HG03432 (cell line): Measurements from ENCODE around the gene LST1.
"Not testable (repeated sequence)": the region's sequence is repeated elsewhere in the genome, so short reads cannot be mapped to it uniquely, and the experiment has no call there.

Source experiments
- ATAC-seq: cut with Tn5 transposase; IDR thresholded peaks from one replicate; pipeline ENCODE4 v1.9.1; 2021; ENCODE audit warnings: mild to moderate bottlenecking, moderate library complexity; ENCODE audit not compliant: unreplicated experiment

LST1 gene

DNA sequence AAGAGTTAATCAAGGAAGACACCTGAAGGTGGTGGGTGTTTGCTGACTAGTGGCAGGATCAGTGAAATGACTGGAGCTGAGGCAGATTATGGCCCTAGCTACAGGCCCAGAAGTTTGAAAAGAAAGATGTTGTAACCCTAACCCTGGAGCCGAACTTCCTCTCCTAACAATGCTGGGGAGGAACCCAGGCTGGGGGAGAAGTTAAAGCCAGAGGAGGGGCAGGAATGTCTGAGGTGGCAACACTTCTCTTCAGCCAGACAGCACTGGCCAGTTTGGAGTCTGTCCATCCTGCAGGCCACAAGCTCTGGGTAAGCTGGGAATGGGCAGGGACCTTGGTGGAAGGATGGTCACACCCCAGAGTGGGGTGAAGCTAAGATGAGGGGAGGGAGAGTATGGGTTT lies at the start of gene LST1:
TSS of gene LST1 (plus strand) at position 270 of the 400 bp plus-strand sequence. CDS start 1,023 bp downstream, outside the sequence.
- no peak for ATAC-seq

DNA sequence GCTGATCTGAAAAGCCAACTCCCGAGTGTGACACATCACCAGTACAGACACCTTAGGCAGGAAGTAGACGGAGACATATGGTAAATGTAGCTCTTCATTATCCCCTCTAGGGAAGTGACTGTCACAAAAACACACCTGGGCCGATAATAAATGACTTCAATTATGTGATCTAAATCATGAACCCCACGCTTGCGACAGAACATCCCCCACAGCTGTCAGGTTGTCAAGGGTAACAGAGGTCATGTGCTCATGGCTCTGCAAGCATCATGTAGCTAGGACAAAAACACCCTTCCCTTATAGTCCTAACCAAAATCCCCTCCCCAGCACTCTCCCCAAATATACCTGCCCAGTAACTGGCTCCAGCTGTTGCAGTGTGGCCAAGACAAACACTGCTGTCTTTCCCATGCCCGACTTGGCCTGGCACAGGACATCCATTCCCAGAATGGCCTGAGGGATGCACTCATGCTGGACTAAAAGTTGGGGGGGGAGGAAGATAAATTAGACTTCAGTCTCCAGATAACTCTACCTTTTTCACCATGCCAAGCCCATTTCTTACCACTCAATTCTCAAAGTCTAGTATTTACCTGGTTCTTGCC lies 47.2 kb upstream of the LST1 start:
- ATAC-seq, result no peak

DNA sequence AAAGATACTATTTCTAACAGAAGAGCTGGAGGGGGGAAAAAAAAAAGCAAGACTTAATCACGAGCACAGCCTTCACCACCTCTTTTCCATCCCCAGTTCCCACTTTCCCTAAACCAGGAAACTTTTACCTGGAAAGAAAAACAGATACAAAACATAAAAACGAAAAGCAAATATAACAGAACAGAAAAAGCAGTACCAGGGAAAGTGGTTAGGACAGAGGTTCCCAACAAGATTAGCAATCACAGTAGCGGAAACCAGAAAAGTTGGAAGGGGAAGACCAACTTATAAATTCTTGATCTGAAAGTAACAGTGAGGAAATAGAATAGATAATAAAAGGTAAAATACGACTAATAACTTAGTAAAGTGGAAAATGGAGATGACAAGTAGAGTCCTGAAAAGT lies 45.4 kb upstream of the LST1 start:
- ATAC-seq, result no peak

DNA sequence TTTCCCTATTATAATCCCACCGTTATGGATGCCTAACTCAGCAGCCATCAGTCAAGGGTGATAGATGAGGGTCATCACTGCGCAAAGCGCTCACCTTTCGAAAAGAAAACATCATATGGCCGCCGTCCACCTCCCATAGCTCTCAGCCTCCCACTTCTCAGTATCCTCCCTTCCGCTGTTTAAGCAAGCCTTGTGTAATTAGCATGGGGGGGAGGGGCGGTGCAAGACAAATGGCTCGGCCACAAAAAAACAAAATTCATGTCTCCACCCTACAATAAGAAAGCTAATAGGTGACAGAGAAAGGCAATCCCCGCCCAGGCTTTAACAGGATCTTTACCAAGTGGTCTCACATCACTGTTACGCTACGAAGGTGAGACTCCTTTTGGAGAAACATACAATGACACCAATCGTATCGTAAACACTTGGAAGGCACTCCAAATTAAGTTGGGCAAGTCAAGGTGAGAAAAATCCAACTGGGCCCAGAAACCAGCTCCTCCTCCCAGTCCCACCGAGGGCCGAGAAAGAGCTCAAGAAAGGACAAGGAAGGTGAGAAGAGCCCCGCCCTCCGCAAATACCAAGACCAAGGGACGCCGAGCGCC lies 44.9 kb upstream of the LST1 start:
- no peak for ATAC-seq

DNA sequence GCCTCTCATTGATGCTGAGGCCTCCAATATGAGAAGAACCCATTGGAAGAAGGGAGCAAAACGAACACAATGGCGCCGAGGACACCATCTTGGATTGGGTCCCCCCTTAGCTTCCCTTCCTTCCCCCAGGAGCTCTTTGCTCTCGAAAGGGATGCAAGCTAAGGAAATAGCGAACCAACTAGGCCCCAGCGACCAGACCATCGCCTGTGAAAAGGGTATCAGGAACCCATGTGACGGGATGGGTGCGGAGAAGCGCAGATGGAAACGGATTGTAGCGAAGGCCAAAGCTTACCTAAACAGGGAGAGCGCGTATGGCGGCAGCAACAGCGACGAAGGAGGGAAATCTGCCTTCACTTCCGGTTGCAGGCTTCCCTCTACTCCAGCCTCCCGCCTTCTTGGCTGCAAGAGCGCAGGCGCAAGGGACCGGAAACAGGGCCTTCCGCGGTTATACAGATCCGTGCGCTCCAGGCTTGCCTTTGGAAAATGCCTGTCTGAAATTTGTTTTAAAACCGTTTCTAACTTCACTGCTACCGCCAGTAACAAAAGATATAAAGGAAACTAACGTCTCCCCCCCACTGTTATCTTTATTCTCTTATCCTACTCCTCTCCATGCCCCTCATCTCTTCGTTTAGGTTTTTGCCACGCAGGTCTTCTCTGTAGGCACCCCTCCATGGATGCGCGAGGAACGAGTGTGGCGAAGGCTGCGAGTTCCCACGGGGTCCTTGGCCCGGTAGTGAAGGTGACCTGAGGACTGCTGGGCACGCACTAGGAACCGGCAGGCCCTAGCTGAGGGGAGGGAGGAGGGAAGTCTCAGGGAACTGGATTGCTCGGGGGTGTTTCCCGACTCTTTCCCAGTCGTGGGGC lies 44.2 kb upstream of the LST1 start, which contains the start of gene DDX39B:
TSS of gene DDX39B (minus strand) at position 346 of the 864 bp plus-strand sequence. CDS start 1,471 bp downstream, outside the sequence.
- ATAC-seq, result peak; percentile 76

DNA sequence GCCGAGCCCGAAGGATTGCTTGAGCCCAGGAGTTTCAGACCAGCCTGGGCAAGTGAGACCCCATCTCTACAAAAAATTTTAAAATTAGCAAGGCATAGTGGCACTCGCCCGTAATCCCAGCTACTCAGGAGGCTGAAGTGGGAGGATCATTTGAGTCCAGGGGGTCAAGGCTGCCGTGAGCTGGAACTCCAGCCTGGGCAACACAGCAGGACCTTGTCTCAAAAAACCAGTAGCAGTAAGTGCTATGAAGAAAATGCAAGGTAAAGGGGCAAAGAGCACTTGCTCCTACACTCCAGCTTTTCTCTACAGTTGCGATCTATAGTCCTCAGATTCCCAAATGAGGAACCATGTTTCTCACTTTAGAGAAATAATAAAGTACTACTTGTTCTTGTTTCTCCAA lies 42.4 kb upstream of the LST1 start:
- no peak for ATAC-seq

DNA sequence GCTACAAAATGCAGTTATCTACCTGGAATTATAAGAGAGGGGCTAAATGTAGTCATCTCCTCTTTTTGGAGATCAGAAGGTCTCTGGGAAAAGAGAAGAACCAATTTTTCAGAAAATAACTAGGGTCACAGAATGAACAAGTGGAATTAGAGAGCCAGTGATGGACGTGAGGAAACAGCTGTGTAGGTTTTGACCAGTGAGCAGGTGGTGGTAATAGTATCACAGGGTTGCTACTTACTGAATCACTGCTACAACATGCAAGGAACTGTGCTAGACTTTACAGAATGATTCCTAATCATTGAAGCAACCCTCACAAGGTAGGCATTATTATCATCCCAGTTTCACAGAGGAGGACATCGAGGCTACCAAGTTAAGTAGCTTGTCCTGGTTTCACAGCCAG lies 41.4 kb upstream of the LST1 start:
- no peak for ATAC-seq

DNA sequence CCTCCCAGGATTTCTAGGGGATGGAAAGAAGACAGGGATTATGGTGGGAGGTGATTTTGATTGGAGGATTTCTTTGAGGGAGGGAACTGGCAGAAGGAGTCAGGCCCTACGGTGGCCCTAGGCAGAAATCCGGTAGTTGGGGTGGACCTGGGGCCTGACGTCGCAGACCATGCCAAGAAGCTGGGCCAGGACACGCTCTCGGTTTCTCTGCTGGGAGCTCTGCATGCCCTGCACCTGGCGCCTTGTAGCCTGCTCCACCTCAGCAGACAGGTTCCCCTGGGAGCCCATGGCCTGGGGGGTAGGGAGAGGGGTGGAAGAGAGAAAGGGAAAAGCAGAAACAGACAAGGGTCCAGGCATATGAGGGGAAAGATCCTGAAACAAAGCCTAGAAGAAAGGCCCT lies 40.8 kb upstream of the LST1 start:
- ATAC-seq, result no peak

DNA sequence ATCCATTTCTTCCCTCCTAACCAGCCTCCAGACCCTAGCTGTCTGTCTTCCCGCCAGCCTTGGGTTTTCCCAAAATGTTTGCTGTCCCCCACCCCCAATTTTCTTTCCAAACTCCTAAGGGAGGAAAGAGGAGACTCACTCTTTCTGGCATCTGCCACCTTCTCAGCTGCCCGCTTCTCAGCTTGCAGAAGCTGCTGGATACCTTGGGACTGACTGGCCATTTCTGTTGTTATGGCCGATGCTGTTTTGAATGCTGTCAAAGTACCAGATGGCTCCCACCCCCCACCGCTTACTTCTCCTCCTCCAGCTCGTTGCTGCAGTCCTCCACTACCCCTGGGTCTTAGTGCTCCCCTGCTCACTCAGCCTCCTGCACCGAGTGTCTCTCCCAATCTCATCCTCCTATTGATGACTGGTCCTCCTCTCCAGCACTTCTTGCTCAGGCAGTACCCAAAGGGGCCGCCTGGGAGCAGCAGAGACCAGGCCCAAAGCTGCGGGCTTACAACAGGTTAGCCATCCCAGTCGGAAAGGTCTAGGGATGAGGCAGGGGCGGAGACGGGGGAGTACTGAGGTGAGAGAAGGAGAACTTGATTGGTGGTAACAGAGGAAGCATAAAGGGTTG lies 39.6 kb upstream of the LST1 start, which contains the start of gene ATP6V1G2:
TSS of gene ATP6V1G2 (minus strand) at position 270 of the 619 bp plus-strand sequence. CDS start at position 221, 49 bp downstream.
- peak; percentile 43 for ATAC-seq

DNA sequence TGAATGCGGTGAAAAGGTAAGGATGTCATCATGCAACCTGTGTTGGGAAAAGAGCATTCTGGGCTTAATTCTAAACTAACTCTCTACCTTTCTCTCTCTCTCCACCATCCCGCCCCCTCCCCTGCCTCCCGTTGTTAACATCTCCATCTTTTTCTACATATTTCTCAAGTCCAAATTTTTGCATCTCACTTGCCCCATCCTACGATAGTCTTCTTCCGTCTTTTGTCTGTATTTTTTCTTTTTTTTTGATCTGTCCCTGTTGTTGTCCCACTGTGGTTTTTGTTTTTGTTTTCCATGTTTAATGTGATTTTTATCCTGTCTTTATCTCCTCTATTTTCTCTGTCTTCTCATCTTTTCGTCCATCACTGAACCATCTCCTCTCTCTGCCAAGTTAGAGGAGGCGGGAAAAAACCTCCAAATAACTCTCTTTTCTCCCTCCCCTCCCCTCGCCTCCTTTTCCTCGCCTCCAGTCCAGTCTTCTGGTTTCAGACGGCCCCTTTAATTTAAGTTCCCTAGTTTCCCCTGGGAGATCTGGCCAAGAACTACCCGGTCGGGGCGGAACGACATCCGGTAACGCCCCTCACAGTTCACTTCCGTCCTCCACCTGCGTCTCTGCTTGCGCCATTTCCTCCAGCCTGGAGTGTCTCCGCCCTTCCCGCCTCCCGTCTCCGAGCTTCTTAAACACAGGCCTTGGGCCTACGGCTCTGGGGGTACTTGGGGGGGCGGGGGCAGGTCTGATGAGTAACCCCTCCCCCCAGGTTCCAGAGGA lies 38.9 kb upstream of the LST1 start, which contains the start of gene NFKBIL1:
TSS of gene NFKBIL1 (plus strand) at position 651 of the 769 bp plus-strand sequence. CDS start at position 738, 87 bp downstream.
- ATAC-seq, result peak; percentile 75

DNA sequence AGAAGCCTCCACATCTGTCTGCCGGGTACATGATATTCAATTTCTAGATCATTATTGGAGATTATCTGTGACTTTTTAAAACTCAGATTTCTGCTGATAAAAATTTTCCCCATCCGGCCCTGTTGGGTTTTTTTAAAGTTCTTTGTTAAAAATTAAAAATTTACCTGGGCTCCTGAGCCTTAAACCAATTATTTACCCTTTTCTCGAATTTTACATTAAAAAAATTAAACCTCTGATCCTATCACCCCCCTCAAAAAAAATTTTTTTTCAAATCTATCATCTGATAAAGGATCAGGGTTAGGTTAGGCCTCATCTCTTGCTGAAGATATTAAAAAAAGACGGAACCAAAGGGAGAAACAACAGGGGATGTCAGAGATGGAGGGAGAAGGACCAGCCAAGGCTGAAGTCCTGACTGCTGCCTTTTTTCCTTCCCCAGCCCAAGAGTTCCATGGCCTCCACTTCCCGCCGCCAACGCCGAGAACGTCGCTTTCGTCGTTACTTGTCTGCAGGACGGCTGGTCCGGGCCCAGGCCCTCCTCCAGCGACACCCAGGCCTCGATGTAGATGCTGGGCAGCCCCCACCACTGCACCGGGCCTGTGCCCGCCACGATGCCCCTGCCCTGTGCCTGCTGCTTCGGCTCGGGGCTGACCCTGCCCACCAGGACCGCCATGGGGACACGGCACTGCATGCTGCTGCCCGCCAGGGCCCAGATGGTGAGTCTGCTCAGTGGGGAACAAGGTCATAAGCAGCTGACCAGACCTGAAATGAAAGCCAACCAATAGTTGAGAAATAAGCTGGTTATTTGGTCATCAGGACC lies 38.1 kb upstream of the LST1 start:
- ATAC-seq, result no peak

DNA sequence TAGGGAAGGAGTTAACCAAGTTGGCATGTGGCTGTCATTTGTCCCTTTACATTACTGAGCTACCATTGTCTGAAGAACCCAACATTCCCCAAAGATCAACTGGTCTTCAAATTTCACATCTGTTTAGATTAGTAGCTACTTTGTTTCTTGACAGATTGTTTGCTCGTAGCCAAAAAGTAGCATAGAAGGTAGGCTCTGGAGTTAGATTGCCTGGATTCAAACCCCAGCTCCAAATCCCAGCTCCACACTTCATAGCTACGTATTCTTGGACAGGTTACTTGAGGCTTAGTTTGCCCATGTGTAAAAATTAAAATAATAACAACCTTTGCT lies 37.6 kb upstream of the LST1 start:
- ATAC-seq, result no peak

DNA sequence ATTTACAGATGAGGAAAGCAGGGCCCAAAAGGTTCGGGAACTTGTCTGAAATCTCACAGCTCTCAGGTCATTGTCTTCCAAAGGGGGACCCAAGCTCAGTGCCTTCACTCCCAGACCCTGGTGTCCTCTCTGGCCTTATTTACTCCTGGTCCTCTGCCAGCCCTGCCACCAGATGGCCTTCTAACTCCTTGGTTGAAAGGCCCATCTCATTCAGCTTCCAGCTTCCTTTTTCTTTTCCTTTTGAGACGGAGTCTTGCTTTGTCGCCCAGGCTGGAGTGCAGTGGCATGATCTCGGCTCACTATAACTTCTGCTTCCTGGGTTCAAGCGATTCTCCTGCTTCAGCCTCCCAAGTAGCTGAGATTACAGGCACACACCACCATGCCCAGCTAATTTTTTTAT lies 34.7 kb upstream of the LST1 start:
- not testable (repeated sequence) for ATAC-seq

DNA sequence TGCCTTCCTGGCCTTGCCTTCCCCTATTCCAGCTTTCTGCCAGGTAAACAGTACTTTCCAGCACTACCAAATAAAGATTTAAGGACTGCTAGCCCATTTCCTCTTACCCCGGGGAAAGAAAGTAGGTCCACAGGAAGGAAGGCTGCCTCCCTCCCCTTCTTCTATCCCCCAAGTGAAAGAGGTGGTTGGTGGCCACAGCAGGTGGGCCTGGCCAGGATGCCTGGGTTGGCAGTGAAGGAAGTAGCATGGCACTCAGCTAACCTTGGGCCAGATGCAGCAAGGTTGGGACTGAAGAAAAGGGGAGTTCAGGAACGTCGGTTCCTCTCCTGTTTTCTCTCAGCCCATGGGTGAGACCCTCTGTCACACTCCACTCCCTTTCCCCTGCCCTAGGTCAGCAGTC lies 29.8 kb upstream of the LST1 start:
- ATAC-seq, result no peak

DNA sequence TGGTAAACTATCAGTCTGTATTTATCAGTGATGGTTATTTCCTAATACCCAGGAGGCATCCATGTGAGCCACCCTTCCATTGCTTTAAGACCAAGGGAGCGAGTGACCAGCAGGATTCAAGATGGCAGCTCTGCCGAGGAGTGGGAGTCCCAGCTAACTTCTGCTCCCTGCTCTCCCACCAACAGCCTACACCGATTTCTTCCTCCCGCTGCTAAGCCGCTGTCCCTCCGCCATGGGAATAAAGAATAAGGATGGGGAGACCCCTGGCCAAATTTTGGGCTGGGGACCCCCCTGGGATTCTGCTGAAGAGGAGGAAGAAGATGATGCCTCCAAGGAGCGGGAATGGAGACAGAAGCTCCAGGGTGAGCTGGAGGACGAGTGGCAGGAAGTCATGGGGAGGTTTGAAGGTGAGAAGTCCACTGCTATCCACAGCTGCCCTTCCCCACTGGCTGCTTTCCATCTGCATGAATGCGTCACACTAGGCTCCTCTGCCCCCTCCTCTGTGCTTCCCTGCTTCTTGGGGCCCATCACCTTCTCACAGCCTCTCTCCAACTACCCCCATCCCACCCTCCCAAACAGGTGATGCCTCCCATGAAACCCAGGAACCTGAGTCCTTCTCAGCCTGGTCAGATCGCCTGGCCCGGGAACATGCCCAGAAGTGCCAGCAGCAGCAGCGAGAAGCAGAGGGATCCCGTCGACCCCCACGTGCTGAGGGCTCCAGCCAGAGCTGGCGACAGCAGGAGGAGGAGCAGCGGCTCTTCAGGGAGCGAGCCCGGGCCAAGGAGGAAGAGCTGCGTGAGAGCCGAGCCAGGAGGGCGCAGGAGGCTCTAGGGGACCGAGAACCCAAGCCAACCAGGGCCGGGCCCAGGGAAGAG lies 28.4 kb upstream of the LST1 start:
- no peak for ATAC-seq

DNA sequence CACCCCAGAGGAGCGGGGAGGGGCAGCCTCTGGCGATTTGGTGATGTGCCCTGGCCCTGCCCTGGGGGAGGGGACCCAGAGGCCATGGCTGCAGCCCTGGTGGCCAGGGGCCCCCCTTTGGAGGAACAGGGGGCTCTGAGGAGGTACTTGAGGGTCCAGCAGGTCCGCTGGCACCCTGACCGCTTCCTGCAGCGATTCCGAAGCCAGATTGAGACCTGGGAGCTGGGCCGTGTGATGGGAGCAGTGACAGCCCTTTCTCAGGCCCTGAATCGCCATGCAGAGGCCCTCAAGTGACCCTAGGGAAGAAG lies 27.8 kb upstream of the LST1 start:
- ATAC-seq, result no peak

DNA sequence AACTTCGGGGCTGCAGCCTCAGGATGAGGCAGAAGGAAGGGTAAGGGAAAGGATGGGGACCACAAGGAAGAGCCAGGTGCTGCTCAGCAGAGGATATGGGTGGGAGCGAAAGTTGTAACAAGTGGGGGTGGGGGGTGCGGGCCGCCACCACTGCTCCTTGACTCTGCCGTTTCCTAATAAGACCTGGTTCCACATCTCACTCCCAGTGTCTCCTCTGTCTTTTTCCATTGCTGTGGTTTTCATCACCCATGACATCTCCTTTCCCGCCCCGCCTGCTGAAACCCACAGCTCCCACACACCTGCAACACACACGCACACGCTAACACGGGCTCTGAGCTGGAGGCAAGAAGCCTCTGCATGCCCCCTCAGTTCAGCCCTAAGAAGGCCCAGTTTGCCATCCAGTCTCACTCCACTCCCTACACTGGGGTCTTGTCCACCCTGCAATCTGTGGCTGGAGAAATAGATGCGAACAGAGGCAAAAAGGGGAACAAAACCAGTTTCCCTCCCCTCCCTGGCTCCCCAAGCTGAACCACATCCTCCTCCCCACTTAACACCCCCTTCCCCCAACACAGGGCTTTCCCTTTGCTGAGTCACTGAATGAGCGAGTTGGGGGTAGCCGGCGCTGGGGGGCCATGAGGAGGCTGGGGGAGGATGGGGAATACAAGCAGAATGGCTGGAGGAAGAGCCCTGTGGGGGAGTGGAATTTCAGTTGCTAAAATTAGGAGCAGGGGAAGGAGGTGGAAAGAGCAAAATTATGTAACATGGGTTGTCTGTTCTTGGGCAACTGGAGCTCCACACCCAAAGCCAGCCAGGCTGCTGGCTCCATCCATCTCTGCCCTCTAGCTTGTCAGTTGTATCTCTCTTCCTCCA lies 27.2 kb upstream of the LST1 start:
- ATAC-seq, result no peak

DNA sequence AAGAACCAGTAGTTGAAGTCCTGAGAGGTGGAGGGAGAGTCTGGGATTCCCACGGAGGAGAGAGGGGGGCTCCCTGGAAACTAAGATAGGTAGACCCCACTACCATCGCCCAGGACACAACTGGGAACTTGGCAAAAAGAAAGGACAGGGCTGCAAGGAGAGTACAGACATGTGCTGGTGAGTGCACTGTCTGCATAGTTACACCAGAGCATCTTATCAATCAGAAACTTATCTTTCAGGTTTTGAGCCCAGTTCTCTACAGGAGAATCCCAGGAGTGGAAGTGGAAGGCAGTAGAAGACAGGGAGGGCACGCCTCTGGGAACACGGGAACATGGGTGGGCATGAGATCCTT lies 26.5 kb upstream of the LST1 start:
- no peak for ATAC-seq
